NCI-H1092 (cell line): ENCODE results near the gene CEP57.

Experiments
- DNase-seq: peaks from one replicate; lab custom pipeline; 2025; lab: John Stamatoyannopoulos, UW

The CEP57 gene

DNA sequence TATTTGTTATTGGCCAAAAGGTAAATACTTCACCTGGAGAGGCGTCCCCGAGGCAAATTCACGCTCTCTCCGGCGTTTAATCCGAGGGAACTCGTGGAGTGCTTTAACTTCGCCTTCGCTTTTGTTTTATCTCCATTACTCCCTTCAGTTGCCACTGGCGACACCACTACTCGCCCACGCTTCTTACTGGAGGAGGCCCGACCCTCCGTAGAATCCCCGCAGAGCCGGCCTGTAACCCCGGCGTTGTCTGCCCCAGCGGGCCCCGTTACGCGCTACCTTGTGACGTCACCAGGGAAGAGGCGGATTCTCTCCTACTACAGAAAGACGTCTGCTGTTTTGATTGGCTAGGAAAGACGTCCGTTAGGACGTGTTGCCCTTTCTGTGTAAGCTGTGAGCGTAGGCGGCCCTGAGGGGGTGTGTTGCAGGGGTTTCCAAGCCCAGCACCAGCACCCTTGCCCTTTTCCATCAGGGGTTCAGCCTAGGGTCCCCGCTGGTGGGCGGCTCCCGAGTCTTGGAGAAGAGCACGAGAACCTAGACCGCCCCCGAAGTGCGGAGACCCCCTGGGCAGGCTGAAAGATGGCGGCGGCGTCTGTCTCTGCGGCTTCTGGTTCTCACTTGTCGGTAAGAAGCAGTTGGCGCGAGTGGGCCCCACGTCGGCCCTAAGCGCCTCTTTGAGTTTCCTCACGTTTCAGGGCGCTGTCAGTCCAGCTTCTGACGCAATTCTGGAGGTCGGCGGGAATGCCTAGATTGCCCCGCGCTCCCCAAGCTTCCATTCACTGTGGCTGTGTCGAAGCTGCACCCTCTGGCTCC lies at the start of gene CEP57:
TSS of gene CEP57 (plus strand) at position 376 of the 810 bp plus-strand sequence. CDS start at position 577, 201 bp downstream.
- DNase-seq, result peak; percentile 99

- DNase-seq, result no peak
These were observed 40.2 kb upstream of the CEP57 start for GRCh38 chr11:95750101-95750500.

DNA sequence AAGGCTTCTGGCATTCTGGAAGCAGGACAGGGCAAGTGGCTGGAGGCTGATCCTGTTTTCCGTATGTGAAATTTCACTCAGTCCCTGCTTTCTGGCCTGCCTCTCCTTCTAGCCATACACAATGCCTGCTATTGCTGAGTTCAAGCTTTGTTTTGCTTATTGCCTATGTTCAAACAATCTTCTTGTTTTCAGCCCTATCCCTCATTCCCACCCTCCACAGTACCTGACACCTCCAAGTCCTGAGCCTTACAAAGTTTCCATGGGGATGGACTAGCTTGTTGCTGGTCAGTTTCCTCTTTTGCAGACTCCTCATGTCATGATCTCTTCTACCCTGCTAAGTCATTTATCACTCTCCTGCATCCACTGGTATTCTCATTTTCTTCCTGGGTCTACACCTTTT lies 38.8 kb upstream of the CEP57 start:
- no peak for DNase-seq

- DNase-seq, result no peak
These were observed 29.4 kb upstream of the CEP57 start for GRCh38 chr11:95760941-95761340.

- DNase-seq, result no peak
These were observed 27.8 kb upstream of the CEP57 start for GRCh38 chr11:95762534-95762933.

DNA sequence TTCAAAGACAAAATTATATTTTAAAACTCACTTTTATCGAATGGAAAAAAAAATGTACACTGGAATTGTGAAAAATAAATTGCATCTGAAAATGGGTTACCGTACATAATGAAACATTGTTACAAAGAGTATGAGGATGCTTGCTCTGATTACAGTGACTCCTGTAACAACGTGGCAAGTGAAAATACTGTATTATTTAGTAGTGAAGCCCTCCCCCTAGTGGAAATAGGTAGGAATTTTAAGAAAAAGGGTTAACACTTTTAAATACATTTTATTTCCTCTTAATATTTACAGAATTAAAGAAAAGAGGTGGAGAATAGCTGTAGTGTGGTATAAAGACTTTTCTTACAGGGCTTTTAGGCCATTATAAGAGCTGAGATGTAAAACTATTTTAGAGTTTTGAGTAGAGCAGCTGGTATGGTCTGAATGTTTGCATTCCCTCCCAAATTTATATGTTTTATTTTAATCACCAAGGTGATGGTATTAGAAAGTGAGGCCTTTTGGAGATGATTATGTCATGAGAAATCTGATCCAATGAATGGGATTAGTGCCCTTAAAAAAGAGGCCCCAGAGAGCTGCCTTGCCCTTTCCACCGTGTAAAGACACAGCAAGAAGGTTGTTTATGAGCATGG lies 25.9 kb upstream of the CEP57 start:
- peak; percentile 36 for DNase-seq

DNA sequence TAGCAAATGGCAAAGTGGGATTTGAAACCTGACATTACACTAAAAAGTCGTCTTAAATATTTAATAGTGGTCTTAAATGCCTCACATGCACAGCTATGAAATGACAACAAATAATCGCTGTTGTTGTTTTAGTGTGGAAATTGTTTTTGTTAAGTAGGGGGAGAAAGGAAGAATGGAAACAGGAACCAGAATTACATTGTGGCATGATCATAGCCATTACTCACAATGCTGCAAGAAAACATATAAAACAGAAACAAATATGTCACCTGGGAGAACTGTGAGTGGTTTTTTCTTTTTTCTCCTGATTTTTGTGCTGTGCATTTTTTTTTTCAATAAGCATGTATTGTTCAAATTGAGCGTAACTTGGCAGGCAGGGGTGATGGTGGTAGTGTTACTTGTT lies 23.6 kb upstream of the CEP57 start:
- DNase-seq, result no peak

GRCh38 chr11:95767498-95767897 lies 22.8 kb upstream of the CEP57 start:
- no peak for DNase-seq

DNA sequence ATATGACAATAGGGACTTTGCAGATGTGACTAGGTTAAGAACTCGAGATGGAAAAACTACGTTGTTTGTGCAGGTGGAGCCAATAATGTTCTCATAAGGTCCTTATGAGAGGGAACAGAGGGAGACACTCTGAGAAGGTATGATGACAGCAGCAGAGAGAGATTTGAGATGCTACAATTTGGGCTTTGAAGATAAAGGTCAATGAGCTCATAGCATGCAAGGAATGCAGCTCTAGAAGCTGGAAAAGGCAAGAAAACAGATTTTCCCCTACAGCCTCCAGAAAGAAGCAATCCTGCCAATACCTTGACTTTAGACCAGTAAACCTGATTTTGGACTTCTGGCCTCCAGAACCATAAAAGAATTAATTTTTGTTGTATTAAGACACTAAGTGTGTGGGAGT lies 21.8 kb upstream of the CEP57 start:
- DNase-seq, result no peak

DNA sequence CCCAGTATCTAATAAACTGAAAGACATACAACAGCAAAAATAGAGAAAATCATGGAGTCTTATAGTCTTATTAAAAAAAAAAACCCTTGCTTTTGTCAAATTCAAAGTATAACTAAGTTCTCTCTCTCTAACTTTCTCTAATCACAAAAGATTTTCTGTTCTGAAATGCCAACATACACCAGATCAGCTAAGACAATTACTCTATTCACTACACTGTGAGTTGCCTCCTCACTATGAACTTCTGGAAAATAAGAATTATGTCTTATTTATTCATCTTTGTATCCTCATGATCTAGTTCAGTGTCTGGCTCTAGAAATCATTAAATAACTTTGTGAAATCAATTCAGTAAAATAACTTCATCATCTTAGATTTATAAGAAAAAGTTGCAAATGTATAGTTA lies 13.4 kb upstream of the CEP57 start:
- DNase-seq, result no peak

GRCh38 chr11:95778699-95779098 lies 11.6 kb upstream of the CEP57 start:
- DNase-seq, result no peak

GRCh38 chr11:95780544-95780943 lies 9.8 kb upstream of the CEP57 start:
- no peak for DNase-seq

GRCh38 chr11:95788921-95789505 lies 1.3 kb upstream of the CEP57 start:
- DNase-seq, result peak; percentile 36

DNA sequence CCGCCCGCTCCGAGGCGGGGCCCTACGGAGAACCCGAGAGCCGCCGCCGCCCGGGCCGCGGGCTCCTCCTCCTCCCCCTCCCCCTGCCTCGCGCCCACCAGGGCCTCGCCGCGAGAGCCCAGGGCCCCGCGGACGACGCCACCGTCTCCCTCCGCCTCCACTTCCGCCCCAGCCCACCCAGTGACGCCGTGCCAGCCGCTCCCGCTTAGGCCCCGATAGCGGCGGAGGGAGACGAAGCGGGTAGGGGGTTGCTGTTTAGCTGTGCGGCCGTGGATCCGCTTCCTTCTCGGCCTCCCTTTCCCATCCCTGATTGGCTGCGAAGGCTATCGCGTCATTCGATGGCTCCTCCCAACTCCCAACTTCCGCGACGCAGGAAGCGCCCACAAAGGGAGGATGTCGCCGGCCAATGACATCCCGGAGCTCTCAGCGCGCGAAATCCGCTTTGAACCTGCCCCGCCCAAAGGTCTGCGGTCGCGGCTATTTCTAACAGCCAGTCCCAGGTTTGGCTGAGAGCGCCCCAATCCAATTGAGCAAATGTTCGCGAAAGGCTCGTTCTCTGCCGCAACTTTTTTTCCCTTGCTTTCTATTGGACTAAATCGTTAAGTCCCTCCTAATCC lies 684 bp upstream of the CEP57 start, which contains the start of gene FAM76B:
TSS of gene FAM76B (minus strand) at position 277 of the 617 bp plus-strand sequence. CDS start 304 bp downstream, outside the sequence.
- peak; percentile 99 for DNase-seq

DNA sequence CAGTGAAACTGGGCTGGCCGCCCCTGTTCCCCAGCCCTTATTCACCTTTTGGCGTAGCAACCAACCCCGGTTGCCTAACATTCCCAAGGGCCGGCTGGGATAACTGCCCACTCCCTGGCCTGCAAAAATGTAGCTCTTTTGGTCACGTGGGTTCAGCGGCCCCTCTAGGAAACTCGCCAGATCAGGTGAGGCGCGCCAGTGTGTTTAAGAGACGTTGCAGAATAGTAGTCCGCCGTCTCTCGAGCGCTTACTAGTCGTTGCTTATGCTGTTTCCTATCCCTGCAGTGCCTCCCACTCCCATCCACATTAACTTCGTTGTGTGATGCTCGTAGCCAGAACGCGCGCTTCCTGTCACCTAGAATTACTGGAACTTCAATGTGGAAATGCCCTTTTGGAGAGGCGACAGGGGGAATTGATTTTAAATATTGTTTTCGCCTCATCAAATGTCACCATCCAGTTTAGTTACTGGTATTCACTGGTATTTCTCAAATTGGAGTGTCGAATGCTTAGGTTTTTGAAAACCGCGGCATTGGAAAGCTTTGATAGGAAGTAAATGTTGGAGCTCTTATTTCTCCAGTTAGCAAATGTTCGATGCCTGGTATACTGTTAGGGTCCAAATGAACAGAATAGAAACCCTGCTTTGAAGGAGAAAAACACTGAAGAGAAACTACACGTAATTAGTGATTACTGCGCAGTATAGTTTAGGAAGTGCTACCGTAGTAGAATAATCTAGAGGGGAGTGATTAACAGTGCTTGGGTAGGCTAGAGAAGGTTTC lies 823 bp downstream of the CEP57 start:
- peak; percentile 52 for DNase-seq

- no peak for DNase-seq
These were observed 1.4 kb downstream of the CEP57 start for GRCh38 chr11:95791709-95792033.

DNA sequence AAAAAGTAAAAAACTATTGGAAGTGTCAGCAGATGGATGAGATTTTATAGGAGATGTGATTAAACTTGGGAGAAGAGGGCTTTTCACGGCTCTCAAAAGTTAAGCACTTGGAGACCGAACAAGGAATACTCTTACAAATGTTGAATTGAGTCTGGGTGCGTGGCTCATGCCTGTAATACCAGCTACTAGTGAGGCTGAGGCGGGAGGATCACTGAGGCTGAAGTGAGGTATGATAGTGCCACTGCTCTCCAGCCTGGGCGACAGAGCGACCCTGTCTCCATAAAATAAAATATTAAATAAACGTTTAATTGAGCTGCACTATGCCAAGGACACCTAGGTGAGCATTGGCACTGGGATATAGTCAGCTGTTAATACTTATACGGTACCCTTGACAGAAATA lies 1.9 kb downstream of the CEP57 start:
- DNase-seq, result no peak

DNA sequence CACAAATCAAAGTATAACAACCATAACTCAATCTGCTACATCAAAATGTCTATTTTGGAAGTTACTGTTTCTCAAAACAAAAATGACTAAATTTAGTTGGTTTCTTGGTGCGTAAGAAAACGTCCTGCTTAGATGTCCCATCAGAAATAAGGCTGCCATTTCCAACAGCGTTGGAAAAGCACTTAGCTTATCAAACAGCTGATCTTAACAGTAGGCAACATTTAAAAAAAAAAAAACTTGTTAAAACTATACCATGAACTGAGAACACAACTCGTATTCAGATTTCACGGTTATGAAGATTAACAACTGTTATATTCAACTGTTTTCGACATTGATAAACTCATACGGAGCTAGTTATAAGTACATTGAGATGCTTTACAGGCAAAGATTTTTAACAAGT lies 2.4 kb downstream of the CEP57 start:
- no peak for DNase-seq

GRCh38 chr11:95793116-95793515 lies 2.8 kb downstream of the CEP57 start:
- DNase-seq, result no peak

DNA sequence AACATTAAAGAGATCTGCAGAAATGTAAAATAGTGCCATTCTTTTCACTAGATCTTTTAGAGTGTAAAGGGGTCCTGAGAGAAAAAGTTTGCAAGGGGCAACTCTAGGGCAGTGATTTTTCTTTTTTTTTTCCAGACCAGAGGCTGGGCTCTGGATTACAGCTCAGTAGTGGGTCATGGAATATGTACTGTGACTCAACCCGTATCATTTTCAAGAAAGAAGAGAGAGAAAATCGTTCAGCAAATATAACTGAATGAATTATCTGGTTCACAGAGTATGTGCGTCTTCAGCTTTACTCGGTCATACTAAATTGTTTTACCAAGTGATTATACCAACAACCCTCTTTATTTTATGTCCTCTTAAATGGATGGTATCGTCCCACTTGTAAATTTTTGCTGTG lies 3.8 kb downstream of the CEP57 start:
- no peak for DNase-seq

- DNase-seq, result no peak
These were observed 5.5 kb downstream of the CEP57 start for GRCh38 chr11:95795627-95796295.
